ENCODE data around the gene MAGI2. TPM values are rescaled to one million over a fixed set of nuclear protein-coding genes. Genes with fewer than 3 reads are reported as not detected.

The MAGI2 gene
- total RNA-seq, 1 experiment from 2014 or later: 14.3 TPM

DNA sequence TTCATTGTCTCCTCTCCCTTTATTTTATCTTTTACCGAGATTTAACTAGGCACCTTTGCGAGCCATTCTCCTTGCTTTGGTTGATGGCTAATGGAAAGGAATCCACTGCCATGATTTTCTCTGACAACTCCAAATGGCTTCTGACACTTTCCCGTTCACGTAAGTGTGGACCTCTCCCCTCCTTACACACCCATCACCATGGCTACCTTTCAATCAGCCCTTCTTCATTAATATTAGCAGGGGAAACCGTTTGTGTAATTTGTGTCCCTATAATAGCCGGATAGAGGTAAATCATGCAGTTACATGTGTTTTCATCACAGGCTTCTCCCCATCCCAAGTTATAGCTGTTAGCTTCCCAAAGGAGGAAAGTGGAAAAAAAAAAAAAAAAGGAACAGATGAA lies 767.3 kb downstream of the MAGI2 start:
- H3K9ac ChIP-seq (ENCODE audit: extremely low read depth, insufficient read length, low read length): no peak overlapping the region
- H2BK20ac ChIP-seq (ENCODE audit: low read depth, low read length, poor library complexity, severe bottlenecking): no peak overlapping the region
- no peaks in the 10 kb centered on the region for H4K20me1 ChIP-seq (ENCODE audit: control insufficient read depth, insufficient read depth, insufficient read length)
- no peak for TF ChIP-seq CTCF (conservative IDR thresholded peaks at IDR 0.05)
- no peak overlapping the region for H3K56ac ChIP-seq (ENCODE audit: insufficient read length, low read depth, low read length)
- Mint-ChIP-seq H3K27ac (no peak overlapping the region), H3K4me1 (peaks cover 4 to 9% of the 10 kb centered on the region in 2 experiments), H3K36me3 (ENCODE audit: insufficient read depth in 1 of 3, low read depth in 3 of 3) (no peaks in the 10 kb centered on the region), H3K9me3 (no peaks in the 10 kb centered on the region), H3K27me3 (ENCODE audit: low read depth) (no peaks in the 10 kb centered on the region), H3K4me3 (no peak overlapping the region)
- H3K23me2 ChIP-seq (ENCODE audit: insufficient read length, low read depth, low read length, poor library complexity, severe bottlenecking): no peaks in the 10 kb centered on the region
- no peak overlapping the region for H3T11ph ChIP-seq (ENCODE audit: low read length)
- H3K23ac ChIP-seq (ENCODE audit: insufficient read length, low read depth, low read length): no peak overlapping the region
- H2BK5ac ChIP-seq (ENCODE audit: insufficient read length, low read length): no peak overlapping the region
- H3K14ac ChIP-seq (ENCODE audit: insufficient read depth, low read length): no peak overlapping the region
- H3K4me1 ChIP-seq (ENCODE audit: insufficient read depth, low read length): no peaks in the 10 kb centered on the region; the same call in 1 of the 2 replicates
- H3K27ac ChIP-seq (ENCODE audit: insufficient read length, low read depth, low read length): no peak overlapping the region
- no peaks in the 10 kb centered on the region for H3K9me3 ChIP-seq (ENCODE audit: control insufficient read depth, low read depth, low read length)
- H3K18ac ChIP-seq (ENCODE audit: insufficient read length, low read depth, low read length): no peak overlapping the region
- H2BK120ac ChIP-seq (ENCODE audit: low read depth, low read length, poor library complexity, severe bottlenecking): no peak overlapping the region
- no peak overlapping the region for H4K91ac ChIP-seq (ENCODE audit: insufficient read length, low read depth, low read length)
- DNase-seq: no peak
- H3K27me3 ChIP-seq (ENCODE audit: insufficient read depth, low read length): no peaks in the 10 kb centered on the region
- no CpG with 5 or more reads among the region's 6 CpGs for WGBS (ENCODE audit: extremely low coverage, insufficient read length, low lambda C conversion rate)
- H2BK15ac ChIP-seq (ENCODE audit: low read depth, low read length): no peak overlapping the region
- no peak overlapping the region for H2BK12ac ChIP-seq (ENCODE audit: insufficient read length, low read depth, low read length)
- no peak overlapping the region for H2AFZ ChIP-seq (ENCODE audit: low read length)
- no peaks in the 10 kb centered on the region for H3K79me1 ChIP-seq (ENCODE audit: insufficient read depth, low read depth, low read length, poor library complexity, severe bottlenecking)
- H2AK5ac ChIP-seq (ENCODE audit: insufficient read length, low read length): no peak overlapping the region
- H3K4ac ChIP-seq (ENCODE audit: low read depth, low read length): no peak overlapping the region
- no peak overlapping the region for H3K4me2 ChIP-seq (ENCODE audit: insufficient read depth, insufficient read length, low read length)
- no peaks in the 10 kb centered on the region for H3K79me2 ChIP-seq (ENCODE audit: insufficient read depth, low read length)
- no peak overlapping the region for H4K8ac ChIP-seq (replicated peaks; ENCODE audit: insufficient read length, low read depth, low read length)
- H4K5ac ChIP-seq (ENCODE audit: insufficient read length, low read depth, low read length): no peak overlapping the region
